HEK293 (cell line): ENCODE data around the gene ARHGEF11.

Source experiments
- CTCF ChIA-PET: fragments of 350-600 bp; formaldehyde crosslinking; extraction: SDS; loops from one replicate; lab custom pipeline; 2021; ENCODE audit warnings: antibody characterized with exemption; lab: Yijun Ruan, JAX
- POLR2A ChIA-PET: fragments of 300-600 bp; formaldehyde crosslinking; extraction: SDS; loops from one replicate; lab custom pipeline; 2020; ENCODE audit warnings: antibody characterized with exemption, inconsistent platforms; lab: Yijun Ruan, JAX
- H3K27ac ChIP-seq: fragments of 200-500 bp; sonication (Bioruptor generic); 2 replicates; pipeline ENCODE4 v1.5.1; 2014; ENCODE audit warnings: low read depth, low read length, control low read depth, inconsistent platforms; ENCODE audit errors: extremely low read depth
- H3K36me3 ChIP-seq, 2 experiments: fragments of 200-500 bp in 1 of 2; sonication (Bioruptor generic) in 1 of 2; 1 replicate in 1 of 2; 2 replicates in 1 of 2; pipeline ENCODE4 v1.5.1; 2014 to 2017; ENCODE audit warnings: inconsistent platforms in 2 of 2, low read length in 2 of 2; ENCODE audit not compliant: control insufficient read depth in 2 of 2, insufficient read depth in 1 of 2
- H3K4me1 ChIP-seq: fragments of 200-500 bp; sonication (Bioruptor generic); 2 replicates; pipeline ENCODE4 v1.5.1; 2014; ENCODE audit warnings: mild to moderate bottlenecking, low read length, inconsistent platforms; ENCODE audit not compliant: control insufficient read depth, insufficient read depth
- H3K4me3 ChIP-seq: 2 replicates; pipeline ENCODE4 v1.5.1; 2011; ENCODE audit warnings: low read depth, mild to moderate bottlenecking, control low read depth, low read length, moderate library complexity
- H3K9me3 ChIP-seq: fragments of 200-500 bp; sonication (Bioruptor generic); 2 replicates; pipeline ENCODE4 v1.5.1; 2014; ENCODE audit warnings: low read depth, low read length, inconsistent platforms; ENCODE audit not compliant: control insufficient read depth, insufficient read depth
- AEBP2 ChIP-seq: fragments of 450-650 bp; formaldehyde crosslinking; IDR thresholded peaks from 2 replicates; pipeline ENCODE4 v1.5.1; 2016; ENCODE audit warnings: missing biosample characterization, missing genetic modification characterization, borderline replicate concordance
- BCL6B ChIP-seq: fragments of 450-650 bp; formaldehyde crosslinking; IDR thresholded peaks from 2 replicates; pipeline ENCODE4 v1.5.1; 2017; ENCODE audit warnings: missing biosample characterization, missing genetic modification characterization
- GLIS2 ChIP-seq: fragments of 450-650 bp; formaldehyde crosslinking; IDR thresholded peaks from 2 replicates; pipeline ENCODE4 v1.5.1; 2016; ENCODE audit warnings: missing biosample characterization, missing genetic modification characterization
- SCRT1 ChIP-seq: fragments of 450-650 bp; formaldehyde crosslinking; IDR thresholded peaks from 2 replicates; pipeline ENCODE4 v1.5.1; 2016; ENCODE audit warnings: missing biosample characterization, missing genetic modification characterization, borderline replicate concordance
- SCRT2 ChIP-seq: fragments of 450-650 bp; formaldehyde crosslinking; IDR thresholded peaks from 2 replicates; pipeline ENCODE4 v1.5.1; 2016; ENCODE audit warnings: missing biosample characterization, missing genetic modification characterization
- SP7 ChIP-seq: fragments of 450-650 bp; formaldehyde crosslinking; IDR thresholded peaks from 2 replicates; pipeline ENCODE4 v1.5.1; 2016; ENCODE audit warnings: missing biosample characterization, missing genetic modification characterization
- YY1 ChIP-seq: fragments of 450-650 bp; formaldehyde crosslinking; IDR thresholded peaks from 2 replicates; pipeline ENCODE4 v1.5.1; 2018; ENCODE audit warnings: missing biosample characterization, missing genetic modification characterization
- ZBTB21 ChIP-seq: fragments of 450-650 bp; formaldehyde crosslinking; IDR thresholded peaks from 2 replicates; pipeline ENCODE4 v1.5.1; 2017; ENCODE audit warnings: missing biosample characterization, missing genetic modification characterization
- ZFP37 ChIP-seq: fragments of 450-650 bp; formaldehyde crosslinking; IDR thresholded peaks from 2 replicates; pipeline ENCODE4 v1.5.1; 2016; ENCODE audit warnings: missing biosample characterization, missing genetic modification characterization
- ZNF146 ChIP-seq: fragments of 450-650 bp; formaldehyde crosslinking; IDR thresholded peaks from 2 replicates; pipeline ENCODE4 v1.5.1; 2016; ENCODE audit warnings: missing biosample characterization, missing genetic modification characterization
- ZNF18 ChIP-seq: fragments of 450-650 bp; formaldehyde crosslinking; IDR thresholded peaks from 2 replicates; pipeline ENCODE4 v1.5.1; 2016; ENCODE audit warnings: missing biosample characterization, missing genetic modification characterization
- ZNF2 ChIP-seq: fragments of 450-650 bp; formaldehyde crosslinking; IDR thresholded peaks from 2 replicates; pipeline ENCODE4 v1.5.1; 2016; ENCODE audit warnings: missing biosample characterization, missing genetic modification characterization
- ZNF211 ChIP-seq: fragments of 450-650 bp; formaldehyde crosslinking; IDR thresholded peaks from 2 replicates; pipeline ENCODE4 v1.5.1; 2016; ENCODE audit warnings: low read depth, missing biosample characterization, missing genetic modification characterization
- ZNF335 ChIP-seq: fragments of 450-650 bp; formaldehyde crosslinking; conservative IDR thresholded peaks from 2 replicates; pipeline ENCODE4 v1.5.1; 2016; ENCODE audit warnings: missing biosample characterization, missing genetic modification characterization
- ZNF404 ChIP-seq: fragments of 450-650 bp; formaldehyde crosslinking; IDR thresholded peaks from 2 replicates; pipeline ENCODE4 v1.5.1; 2017; ENCODE audit warnings: missing biosample characterization, missing genetic modification characterization
- ZNF501 ChIP-seq: fragments of 450-650 bp; formaldehyde crosslinking; IDR thresholded peaks from 2 replicates; pipeline ENCODE4 v1.5.1; 2016; ENCODE audit warnings: missing biosample characterization, missing genetic modification characterization
- ZNF530 ChIP-seq: fragments of 450-650 bp; formaldehyde crosslinking; IDR thresholded peaks from 2 replicates; pipeline ENCODE4 v1.5.1; 2016; ENCODE audit warnings: low read depth, missing biosample characterization, missing genetic modification characterization
- ZNF561 ChIP-seq: fragments of 450-650 bp; IDR thresholded peaks from 2 replicates; pipeline ENCODE4 v1.5.1; 2018; ENCODE audit warnings: missing biosample characterization, missing genetic modification characterization, borderline replicate concordance
- ZNF600 ChIP-seq: fragments of 450-650 bp; formaldehyde crosslinking; IDR thresholded peaks from 2 replicates; pipeline ENCODE4 v1.5.1; 2016; ENCODE audit warnings: missing biosample characterization, missing genetic modification characterization
- ZSCAN16 ChIP-seq: fragments of 450-650 bp; formaldehyde crosslinking; IDR thresholded peaks from 2 replicates; pipeline ENCODE4 v1.5.1; 2016; ENCODE audit warnings: missing biosample characterization, missing genetic modification characterization
- ZSCAN4 ChIP-seq: fragments of 450-650 bp; formaldehyde crosslinking; IDR thresholded peaks from 2 replicates; pipeline ENCODE4 v1.5.1; 2017; ENCODE audit warnings: missing biosample characterization, missing genetic modification characterization

ARHGEF11 gene

GRCh38 chr1:157080714-157081113 is 35.2 kb upstream of the ARHGEF11 start:
- H3K4me1 ChIP-seq: no peaks in the 10 kb centered on the region
- no peaks in the 10 kb centered on the region for H3K9me3 ChIP-seq
- POLR2A ChIA-PET: no interaction called here
- H3K36me3 ChIP-seq: no peaks in the 10 kb centered on the region
- TF ChIP-seq GLIS2 (no peak), BCL6B (tag by site-specific recombination) (no peak), ZNF600 (tag by site-specific recombination) (no peak), ZNF211 (tag by site-specific recombination) (no peak), SP7 (no peak), ZSCAN16 (tag by site-specific recombination) (no peak), YY1 (tag by site-specific recombination) (no peak), ZSCAN4 (tag by site-specific recombination) (no peak), ZNF146 (no peak), ZNF501 (no peak), ZFP37 (tag by site-specific recombination) (no peak)
- TF ChIP-seq, all 188 proteins: peak for 0
- Histone ChIP-seq H3K27ac (no peak overlapping the region), H3K4me3 (no peak overlapping the region)
- CTCF ChIA-PET: interaction anchor here (0.5 to 3.3 kb wide), 6 partner anchors 9 to 408 kb away, joined by 3 to 29 read pairs (median 6); no protein-coding TSS in a partner anchor

GRCh38 chr1:157077394-157077793 is 31.9 kb upstream of the ARHGEF11 start:
- Histone ChIP-seq H3K9me3 (no peaks in the 10 kb centered on the region), H3K4me1 (no peaks in the 10 kb centered on the region), H3K36me3 (no peaks in the 10 kb centered on the region), H3K4me3 (no peak overlapping the region), H3K27ac (no peak overlapping the region)
- POLR2A ChIA-PET: no interaction called here
- CTCF ChIA-PET: interaction anchor here (1.2 to 1.4 kb wide), 3 partner anchors 12 to 187 kb away, joined by 3 to 7 read pairs (median 5); no protein-coding TSS in a partner anchor
- TF ChIP-seq ZNF530 (tag by site-specific recombination) (peak; percentile 69; the same call in 1 of the 2 replicates), ZBTB21 (tag by site-specific recombination) (no peak)

GRCh38 chr1:157073944-157074685 is 28.6 kb upstream of the ARHGEF11 start:
- ChIA-PET CTCF (interaction anchor here (0.6 to 4.8 kb wide), 42 partner anchors 9 to 348 kb away, joined by 3 to 25 read pairs (median 4); no protein-coding TSS in a partner anchor), POLR2A (no interaction called here)
- no peak overlapping the region for H3K27ac ChIP-seq
- no peak for TF ChIP-seq AEBP2 (tag by site-specific recombination)
- TF ChIP-seq ZNF404 (tag by site-specific recombination): no peak
- TF ChIP-seq ZNF561: no peak
- peak; percentile 37; the same call in 1 of the 2 replicates for TF ChIP-seq SCRT1 (tag by site-specific recombination)
- peak; percentile 67 for TF ChIP-seq SCRT2
- no peak for TF ChIP-seq ZSCAN4 (tag by site-specific recombination)
- 0 out of 2 replicates have a peak, but pooled peaks have one; percentile 18 for TF ChIP-seq ZNF335 (tag by site-specific recombination)
- no peak for TF ChIP-seq ZNF2 (tag by site-specific recombination)
- no peak for TF ChIP-seq ZNF18

More at GRCh38 chr1:157073944-157074685, 28.6 kb upstream of the ARHGEF11 start:
- H3K36me3 ChIP-seq: no peaks in the 10 kb centered on the region
- H3K4me1 ChIP-seq: no peaks in the 10 kb centered on the region
- no peaks in the 10 kb centered on the region for H3K9me3 ChIP-seq
- no peak overlapping the region for H3K4me3 ChIP-seq
